CD4-positive, alpha-beta T cell treated with Interleukin-15 for 4 hours (primary cell): Measurements from ENCODE around the gene ADGRG1.

Source experiments
- DNase-seq: peaks from one replicate; pipeline ENCODE4 v3.0.0-alpha.2; 2020; ENCODE audit warnings: low spot score

The ADGRG1 gene

DNA sequence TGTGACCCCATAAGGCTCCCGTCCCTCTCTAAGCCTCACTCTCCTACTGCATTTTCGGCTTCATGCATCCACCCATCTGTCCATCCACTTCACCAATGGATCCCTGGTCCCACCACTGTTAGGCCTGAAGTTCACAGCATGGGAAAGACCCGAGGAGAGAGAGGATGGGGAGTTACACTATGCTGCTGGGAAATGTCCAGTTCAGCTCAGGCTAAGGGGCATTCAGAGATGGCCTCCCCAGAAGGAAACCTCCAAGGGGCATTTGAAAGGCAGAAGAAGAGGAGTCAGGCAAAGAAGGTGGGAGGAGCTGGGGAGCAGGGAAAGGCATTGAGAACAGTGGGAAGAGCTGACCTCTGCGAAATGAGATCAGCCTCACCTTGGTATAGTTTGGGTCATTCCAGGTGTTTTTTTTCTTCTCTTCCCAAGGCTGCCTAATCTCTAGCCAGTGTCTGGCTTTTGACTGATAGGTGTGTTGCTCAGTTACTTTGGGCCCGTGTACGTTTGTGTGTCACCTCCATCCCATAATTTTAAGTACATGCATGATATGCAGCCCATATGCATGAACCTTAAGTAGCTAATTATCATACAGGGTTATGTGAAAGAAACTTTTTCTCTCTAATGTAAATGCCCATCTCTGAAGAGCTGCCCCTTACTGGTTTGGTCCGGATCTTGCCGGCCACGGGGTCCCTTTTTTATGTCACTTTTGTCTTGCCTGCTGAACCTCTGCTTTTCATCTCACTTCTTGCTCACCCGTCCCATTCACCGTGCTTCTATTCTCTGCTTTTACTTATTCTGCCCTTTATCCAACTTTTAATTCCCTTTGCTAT lies 54.6 kb downstream of the ADGRG1 start:
- DNase-seq: no peak

DNA sequence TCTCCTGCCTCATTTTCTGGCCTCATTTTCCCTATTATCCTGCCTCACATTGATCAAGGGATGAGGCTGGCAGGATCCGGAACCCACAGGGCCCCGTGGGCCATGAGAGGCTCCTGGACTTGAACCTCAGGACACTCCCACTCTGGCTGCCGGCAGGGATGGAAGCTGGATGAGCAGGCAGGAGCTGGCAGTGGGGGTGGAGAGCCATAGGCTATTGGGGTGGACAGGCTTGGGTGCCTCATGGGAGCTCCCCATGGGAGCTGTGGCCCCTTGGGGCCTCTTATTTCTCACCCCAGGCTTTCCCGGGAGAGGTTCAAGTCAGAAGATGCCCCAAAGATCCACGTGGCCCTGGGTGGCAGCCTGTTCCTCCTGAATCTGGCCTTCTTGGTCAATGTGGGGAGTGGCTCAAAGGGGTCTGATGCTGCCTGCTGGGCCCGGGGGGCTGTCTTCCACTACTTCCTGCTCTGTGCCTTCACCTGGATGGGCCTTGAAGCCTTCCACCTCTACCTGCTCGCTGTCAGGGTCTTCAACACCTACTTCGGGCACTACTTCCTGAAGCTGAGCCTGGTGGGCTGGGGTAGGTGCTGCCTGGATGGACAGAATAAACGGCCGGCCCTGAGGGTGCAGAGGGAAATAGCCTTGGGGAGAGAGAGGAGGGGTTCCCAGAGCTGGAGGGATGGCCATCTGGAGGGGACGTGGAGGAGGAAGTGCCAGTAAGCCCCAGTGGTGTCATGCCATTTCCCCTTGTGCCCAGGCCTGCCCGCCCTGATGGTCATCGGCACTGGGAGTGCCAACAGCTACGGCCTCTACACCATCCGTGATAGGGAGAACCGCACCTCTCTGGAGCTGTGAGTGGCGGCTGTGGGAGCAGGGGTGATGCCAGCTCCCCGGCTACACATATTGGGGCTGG lies 55.5 kb downstream of the ADGRG1 start:
- DNase-seq: no peak

DNA sequence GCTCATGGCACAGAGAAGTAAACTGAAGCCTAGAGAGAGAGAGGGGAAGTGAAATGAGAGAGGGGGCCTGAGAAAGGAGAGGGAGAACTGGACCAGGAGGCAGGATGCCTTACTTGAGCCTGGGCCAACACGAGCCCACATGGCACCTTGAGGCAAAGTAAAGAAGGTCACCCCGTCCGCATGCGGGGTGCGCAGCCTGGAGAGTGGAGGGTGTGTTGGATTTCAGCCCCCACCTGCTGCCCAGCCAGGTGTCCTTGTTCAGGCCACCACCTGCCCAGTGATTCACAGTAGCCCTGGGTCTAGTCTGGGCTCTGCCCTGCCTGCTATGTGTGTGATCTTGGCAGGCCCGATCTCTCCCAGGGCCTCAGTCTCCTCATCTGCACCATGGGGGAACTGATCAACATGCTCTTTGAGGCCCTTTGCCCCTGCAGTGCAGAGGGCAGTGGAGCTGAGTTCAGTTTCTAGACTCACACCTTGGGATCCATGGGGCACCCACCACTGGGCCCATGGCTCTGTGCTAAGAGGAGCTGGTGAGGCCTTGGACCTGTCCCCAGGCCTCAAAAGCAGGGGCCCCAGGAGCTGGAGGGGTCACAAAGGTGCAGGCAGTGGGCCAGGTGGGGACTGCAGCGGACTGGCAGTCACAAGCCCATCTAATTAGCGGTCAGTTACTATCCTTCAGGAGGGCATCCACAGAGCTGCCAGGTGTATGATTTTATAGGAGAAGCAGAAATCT lies 56.4 kb downstream of the ADGRG1 start:
- DNase-seq: no peak

DNA sequence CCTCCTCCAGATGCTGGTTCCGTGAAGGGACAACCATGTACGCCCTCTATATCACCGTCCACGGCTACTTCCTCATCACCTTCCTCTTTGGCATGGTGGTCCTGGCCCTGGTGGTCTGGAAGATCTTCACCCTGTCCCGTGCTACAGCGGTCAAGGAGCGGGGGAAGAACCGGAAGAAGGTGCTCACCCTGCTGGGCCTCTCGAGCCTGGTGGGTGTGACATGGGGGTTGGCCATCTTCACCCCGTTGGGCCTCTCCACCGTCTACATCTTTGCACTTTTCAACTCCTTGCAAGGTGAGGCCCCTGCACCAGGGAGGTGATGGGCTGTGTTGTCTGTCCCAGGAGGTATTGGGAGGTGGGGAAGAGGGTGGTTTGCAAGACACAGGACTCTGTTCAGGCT lies 57.2 kb downstream of the ADGRG1 start:
- no peak for DNase-seq

DNA sequence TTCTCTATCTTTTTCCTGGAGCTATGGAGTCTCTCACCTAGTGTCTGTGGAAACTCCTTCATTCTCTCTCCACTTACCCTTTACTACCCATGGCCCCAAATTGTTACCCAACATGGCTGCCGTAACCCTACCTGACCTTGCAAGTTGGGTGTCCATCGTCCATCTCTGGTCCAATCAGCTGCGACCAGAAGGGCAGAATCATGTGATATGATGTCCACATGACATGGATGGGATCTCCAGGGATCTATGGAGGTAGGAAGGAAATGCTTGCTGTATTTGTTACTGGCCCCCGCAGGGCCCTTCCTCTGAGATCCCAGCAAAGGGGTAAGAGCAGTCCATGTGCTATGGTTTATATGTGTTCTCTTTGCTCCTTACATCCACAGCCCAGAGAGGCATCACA lies 58.1 kb downstream of the ADGRG1 start:
- DNase-seq: no peak

DNA sequence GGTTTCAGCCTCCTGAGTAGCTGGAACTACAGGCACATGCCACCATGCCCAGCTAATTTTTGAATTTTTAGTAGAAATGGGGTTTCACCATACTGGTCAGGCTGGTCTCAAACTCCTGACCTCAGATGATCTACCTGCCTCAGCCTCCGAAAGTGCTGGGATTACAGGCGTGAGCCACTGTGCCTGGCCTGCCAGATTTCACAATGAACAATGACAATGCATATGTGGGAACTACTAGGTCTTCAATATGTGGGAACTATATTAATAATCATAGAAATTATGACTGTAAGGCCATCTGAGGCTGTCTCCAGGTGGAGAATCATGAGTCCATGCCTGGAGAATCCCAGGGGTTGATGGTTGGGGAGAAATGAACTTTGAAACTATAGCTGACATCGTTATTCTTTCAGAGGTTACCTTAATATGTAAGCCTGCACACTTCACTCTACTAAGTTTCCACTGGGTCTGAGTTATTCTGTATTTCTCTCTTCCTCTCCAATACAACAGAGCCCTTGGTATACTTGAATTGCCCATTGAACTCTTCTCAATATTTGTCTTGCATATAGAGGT lies 59.0 kb downstream of the ADGRG1 start:
- no peak for DNase-seq

DNA sequence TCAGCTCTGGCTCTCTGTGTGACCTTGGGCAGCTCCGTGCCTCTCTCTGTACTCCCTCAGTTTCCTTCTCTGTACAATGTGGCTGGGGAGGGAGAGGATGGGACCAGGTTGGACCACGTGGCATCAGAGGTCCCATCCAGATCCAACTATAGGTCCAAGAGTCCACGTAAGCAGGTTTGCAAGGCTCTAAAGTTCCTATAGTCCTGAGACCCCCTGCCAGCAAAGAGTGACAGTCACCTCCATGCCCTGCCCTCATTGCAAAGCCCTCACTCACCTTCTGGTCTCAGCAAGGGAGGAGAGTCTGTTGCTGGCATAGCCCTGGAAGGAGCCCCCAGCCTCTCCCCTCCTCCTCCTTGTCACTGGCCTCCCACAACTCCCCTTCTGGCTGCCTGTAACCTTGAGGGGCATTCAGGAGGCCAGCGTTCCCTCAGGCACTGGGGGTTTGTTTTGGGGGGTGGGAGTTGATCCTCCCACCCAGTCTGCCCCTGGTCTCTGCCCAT lies 60.1 kb downstream of the ADGRG1 start:
- DNase-seq: no peak

DNA sequence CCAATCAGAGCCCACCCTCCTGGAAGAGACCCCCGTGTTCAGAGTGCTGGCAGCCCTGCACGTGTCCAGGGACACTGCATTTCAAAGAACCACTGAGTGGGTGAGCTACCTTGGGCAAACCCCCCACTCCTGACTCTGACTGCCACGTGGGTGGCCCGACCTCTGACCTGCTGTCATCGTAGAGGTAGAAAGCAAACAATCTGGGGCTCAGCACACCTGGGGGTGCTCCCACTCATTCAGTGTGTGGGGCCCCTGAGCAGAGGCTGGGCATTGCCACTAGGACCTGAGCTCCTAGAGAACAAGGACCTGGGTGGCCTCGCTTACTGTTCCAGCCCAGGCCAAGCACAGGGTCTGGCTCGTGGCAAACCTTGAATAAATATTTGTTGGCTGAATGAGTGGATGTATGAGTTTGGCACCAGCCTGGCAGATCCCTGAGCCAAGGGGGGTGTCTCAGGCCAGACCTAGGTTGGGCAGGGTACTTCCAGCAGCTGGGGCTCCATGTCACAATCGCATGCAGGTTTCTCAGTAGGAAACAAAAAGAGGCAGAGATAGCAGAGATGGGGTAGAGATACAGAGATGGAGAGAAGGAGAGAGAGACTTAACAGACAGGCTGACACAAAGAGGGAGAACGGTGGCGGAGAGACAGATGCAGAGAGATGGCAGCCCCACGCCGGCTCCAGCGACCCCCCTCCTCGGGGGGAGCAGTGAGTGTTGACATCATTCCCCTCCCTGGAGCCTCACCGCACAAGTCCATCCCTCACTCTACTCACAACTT lies 60.7 kb downstream of the ADGRG1 start:
- DNase-seq: no peak

DNA sequence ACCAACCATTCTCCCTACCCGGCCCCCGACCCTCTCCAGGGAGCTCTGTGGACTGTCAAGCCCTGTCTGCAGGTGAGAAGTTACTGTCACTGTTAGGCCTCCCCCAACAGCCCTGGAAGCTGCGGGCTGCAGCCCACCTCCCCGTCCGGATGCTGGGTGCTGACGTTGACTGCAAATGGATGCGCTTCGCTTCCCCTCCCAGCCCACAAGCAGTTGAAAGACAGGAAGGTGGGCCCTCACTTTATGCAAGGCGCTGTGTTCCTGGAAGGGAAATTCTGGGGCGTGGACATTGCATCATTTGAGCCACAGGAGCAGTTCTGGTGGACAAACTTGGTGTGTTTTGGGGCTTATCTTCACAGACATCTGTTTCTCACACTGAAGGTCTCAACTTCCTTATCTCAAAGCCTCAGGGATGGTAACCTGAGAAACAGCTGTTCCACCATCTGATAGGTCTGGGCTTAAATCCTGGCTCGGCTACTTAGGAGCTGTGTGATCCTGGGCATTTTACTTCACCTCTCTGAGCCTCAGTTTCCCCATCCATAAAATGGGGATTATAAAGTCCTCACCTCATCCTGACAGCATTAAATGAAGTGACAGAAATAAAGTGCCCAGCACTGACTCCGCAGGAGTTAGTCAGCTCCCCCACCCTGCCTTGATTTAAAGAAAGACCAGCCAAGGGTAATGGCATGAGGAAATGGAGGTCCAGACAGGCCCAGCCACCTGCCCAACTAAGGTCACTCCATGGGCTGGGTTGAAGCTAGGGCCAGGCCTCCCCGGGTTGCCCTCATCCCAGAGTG lies 61.5 kb downstream of the ADGRG1 start:
- DNase-seq: peak; percentile 4

DNA sequence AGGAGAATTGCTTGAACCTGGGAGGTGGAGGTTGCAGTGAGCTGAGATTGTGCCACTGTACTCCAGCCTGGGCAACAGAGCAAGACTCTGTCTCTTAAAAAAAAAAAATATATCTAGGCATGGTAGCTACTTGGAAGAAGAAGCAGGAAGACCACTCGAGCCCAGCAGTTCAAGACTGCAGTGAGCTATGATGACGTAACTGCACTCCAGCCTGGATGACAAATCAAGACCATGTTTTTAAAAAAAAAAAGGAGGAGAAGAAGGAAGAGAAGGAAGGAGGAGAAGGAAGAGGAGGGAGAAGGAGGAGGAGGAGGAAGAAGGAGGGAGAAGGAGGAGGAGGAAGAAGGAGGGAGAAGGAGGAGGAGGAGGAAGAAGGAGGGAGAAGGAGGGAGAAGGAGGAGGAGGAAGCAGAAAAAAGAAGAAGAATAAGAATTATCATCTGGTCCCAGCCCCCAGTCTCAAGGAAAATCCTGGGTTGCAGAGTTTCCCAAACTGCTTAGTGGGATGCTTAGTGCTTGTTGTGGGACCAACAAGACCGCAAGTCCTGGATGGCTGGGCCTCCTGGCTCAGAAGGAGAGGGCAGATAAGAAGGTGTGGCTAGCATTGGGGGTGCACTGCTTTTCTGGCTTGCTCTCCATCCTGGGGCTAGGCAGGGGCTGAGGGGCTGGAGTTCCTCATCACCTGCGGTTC lies 62.5 kb downstream of the ADGRG1 start:
- DNase-seq: no peak

DNA sequence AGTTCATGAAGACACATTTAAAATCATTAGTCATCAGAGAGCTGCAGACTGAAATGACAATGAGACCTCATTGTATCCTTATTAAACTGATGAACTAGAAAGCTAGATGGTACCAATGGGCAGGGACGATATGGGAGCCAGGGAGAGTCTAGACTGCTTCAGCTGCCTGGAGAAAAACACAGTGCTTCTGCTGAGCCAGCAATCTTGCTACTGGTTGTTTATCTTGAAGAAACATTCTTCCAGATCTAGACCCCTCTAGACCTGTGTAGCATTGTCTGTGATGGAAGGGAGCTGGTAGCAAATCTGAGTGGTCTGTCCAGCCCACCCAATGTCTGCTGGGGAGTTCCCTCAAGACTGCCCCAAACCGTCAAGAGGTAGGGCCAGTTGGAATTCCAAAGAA lies 64.2 kb downstream of the ADGRG1 start:
- no peak for DNase-seq

DNA sequence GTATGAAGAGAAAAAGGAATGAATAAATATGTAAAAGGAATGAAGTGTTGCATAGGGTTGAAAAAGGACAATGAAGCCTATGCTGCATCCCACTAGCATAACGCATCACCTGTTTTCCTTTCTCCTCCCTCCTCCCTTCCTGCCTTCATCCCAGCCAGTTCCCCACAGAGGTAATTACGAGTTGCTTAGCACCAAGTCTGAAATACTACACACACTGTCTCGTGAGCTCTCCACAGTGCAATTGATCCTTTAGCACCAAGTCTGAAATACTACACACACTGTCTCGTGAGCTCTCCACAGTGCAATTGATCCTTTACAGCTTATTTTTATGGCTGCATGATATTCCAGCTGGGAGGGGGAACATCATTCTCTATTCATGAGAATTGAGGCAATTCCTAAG lies 65.1 kb downstream of the ADGRG1 start:
- no peak for DNase-seq

DNA sequence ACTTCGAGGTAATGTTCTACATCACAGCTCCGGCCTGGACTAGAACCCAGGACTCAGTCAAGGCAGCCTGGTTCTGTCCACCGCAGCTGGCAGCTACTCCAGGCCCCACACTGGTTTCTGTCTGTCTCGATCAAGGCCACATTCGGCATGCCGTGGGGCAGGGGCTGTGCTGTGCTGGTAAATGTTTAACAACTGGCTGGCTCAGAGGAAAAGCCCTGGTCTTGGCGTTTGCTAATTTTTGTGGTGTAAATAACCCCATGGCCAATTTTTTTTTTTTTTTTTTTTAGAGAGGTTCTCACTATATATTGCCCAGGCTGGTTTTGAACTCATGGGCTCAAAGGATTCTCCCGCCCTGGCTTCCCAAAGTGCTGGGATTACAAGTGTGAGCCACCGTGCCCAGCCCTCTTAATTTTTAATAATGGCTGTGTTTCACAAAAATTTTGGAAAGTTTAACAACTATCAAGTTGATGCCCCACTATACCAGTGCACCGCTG lies 65.8 kb downstream of the ADGRG1 start:
- no peak for DNase-seq

DNA sequence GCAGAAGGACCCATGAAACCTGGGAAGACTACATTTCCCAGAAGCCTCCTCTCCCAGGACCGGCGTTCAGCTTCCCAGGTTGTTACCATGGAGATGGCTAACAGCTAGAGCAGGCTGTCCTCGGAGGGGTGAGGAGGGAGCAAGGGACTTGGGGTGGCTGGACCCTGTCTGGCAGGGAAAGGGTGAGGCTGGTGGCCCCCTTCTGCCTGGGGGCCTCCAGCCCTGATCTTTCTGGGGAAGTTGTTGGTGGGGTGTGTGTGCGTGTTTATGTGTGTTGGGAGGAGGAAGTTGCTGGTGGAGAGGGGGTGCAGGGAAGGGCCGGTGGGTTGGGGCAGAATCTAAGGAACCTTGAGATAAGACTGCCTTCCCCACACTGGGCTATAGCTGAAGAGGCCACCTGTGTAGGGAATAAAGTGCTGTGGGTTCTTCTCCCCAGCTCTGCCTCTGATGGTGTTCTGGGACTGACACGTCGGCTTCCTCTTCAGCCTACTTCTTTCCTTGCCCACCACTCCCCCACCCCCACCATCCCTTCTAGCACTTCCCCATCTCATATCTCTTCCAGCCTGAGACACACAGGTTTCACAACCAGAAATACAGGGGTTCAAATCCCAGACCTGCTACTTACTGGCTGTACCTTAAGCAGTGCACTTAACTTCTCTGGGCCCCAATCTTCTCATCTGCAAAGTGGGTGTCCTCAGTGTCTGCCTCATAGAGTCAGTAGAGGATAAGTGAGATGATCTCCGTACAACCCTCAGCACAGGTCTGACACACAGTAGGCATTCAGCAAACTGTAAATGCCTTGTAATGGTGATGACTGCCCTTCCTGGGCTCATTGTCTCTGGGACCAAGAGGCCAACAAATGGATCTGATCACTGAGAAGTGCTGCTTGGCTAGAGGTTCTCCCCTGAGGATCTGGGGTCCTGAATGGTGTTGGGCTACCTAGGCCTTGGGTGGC lies 66.6 kb downstream of the ADGRG1 start, which contains the start of gene DRC7:
Gene DRC7 (plus strand): TSS at position 82 of the 955 bp plus-strand sequence. CDS start 3,144 bp downstream, outside the sequence.
- DNase-seq: peak; percentile 13

DNA sequence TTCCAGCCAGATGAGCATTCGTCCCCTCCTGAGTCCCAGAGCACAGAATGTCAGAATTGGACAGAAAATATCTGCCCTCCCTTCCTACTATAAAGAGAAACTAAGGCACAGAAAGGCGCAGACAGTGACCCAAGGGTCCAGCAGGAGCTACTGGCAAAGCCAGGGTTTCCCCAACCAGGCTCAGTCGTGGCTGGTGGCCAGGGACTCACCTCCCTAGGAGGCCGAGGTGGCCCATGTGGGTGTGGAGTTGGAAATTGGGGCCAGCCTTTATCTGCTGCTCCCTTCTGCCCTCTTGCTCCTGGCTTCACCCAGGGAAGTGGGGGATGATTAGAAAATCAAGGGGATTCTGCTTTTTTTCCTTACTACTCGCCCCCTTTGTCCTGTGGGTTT lies 67.2 kb downstream of the ADGRG1 start:
- no peak for DNase-seq

DNA sequence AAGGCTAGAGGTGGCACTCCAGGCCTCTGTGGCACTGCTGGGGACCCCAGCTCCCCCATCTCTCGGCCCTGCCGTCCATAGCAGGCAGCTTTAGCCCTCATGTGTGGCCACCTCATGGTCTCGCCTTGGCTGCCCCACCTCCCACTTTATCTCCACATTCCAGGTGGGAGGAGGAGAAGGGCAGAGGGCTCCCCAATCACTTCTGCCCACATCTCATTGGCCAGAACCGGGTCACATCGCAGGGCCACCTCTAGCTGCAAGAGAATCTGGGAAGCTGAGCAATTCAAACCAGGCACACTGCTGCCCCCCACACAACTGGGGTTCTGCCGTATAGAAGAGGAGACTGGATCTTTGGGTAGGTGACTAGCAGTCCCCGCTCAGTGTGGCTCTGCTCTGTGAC lies 67.8 kb downstream of the ADGRG1 start:
- no peak for DNase-seq

DNA sequence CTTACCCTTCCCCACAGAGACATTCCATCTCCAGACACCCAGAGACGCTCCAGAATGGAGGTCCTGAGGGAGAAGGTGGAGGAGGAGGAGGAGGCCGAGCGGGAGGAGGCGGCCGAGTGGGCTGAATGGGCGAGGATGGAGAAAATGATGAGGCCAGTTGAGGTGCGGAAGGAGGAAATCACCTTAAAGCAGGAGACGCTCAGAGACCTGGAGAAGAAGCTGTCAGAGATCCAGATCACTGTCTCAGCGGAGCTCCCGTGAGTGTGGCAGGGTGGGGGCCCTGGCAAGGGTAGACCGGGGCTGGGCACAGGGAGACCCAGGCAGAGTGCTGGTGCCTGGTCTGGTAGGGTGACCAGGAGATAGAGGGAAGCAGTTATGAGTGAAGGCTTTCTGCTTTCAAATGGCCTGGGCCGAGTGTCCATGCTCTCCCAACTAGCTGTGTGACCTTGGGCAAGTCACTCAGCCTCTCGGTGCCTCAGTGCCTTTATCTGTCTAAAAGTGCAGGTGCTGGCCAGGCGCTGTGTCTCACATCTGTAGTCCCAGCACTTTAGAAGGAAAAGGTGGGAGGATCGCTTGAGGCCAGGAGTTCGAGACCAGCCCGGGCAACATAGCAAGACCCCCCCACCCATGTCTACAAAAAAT lies 69.6 kb downstream of the ADGRG1 start:
- DNase-seq: no peak
